ENCODE results near the gene TNFSF15. TPM values are rescaled to one million over a fixed set of nuclear protein-coding genes. Genes with fewer than 3 reads are reported as not detected.

The TNFSF15 gene
- total and polyA plus RNA-seq, 12 donors = 0.37 to 4.3 (median 1.3) TPM

- H3K36me3 ChIP-seq (replicated peaks in 1 of 2) = no peaks in the 10 kb centered on the region
- DNase-seq = no peak
- intact Hi-C loops (cut with DNase I) = no loop called here
- no peaks in the 10 kb centered on the region for H3K9me3 ChIP-seq (replicated peaks in 1 of 3)
- 76 to 83% (median 79%) methylated on average over 5 of the region's 5 CpGs for WGBS, 4 donors
- H3K4me1 ChIP-seq (replicated peaks in 1 of 2) = no peaks in the 10 kb centered on the region
- no peak overlapping the region for H3K27ac ChIP-seq
- H3K27me3 ChIP-seq = no peaks in the 10 kb centered on the region
- TF ChIP-seq, protein P1, sequence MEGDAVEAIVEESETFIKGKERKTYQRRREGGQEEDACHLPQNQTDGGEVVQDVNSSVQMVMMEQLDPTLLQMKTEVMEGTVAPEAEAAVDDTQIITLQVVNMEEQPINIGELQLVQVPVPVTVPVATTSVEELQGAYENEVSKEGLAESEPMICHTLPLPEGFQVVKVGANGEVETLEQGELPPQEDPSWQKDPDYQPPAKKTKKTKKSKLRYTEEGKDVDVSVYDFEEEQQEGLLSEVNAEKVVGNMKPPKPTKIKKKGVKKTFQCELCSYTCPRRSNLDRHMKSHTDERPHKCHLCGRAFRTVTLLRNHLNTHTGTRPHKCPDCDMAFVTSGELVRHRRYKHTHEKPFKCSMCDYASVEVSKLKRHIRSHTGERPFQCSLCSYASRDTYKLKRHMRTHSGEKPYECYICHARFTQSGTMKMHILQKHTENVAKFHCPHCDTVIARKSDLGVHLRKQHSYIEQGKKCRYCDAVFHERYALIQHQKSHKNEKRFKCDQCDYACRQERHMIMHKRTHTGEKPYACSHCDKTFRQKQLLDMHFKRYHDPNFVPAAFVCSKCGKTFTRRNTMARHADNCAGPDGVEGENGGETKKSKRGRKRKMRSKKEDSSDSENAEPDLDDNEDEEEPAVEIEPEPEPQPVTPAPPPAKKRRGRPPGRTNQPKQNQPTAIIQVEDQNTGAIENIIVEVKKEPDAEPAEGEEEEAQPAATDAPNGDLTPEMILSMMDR (IDR thresholded peaks at IDR 0.05) = no peak
- no peak overlapping the region for H3K4me3 ChIP-seq
Observed at GRCh38 chr9:114785866-114786650, 19.8 kb downstream of the TNFSF15 start.

GRCh38 chr9:114784721-114785279, 21.0 kb downstream of the TNFSF15 start:
- no peak for DNase-seq
- Histone ChIP-seq H3K9me3 (replicated peaks in 1 of 3) (no peaks in the 10 kb centered on the region), H3K4me1 (replicated peaks in 1 of 2) (peaks cover 0 to 5% of the 10 kb centered on the region in 2 donors), H3K27ac (no peak overlapping the region), H3K27me3 (no peaks in the 10 kb centered on the region), H3K36me3 (replicated peaks in 1 of 2) (no peaks in the 10 kb centered on the region), H3K4me3 (no peak overlapping the region)
- intact Hi-C loops (cut with DNase I) = no loop called here
- 79 to 86% (median 83%) methylated on average over 6 of the region's 6 CpGs for WGBS, 4 donors
- TF ChIP-seq, protein P1 (IDR thresholded peaks at IDR 0.05) = no peak
- TF ChIP-seq POLR2A (IDR thresholded peaks at IDR 0.05) = no peak

DNA sequence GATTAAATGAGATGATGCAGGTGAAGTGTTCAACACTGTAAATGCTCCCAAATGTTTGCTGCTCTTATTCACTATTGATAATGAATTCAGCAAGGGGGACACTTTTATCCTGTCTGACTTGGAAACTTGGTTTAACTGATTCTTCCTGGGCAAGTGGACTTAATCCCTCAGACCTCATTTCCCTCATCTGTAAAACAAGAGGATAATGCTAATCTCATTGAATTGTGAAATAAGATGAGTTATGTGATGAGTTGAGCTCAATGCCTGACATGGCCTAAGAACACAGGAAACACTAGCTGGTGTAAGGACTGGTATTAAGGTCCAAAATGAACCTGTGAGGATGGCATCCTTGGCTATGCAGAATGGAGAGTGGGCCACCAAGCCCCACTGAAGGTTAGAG, 23.3 kb downstream of the TNFSF15 start:
- Histone ChIP-seq H3K36me3 (replicated peaks in 1 of 2) (no peaks in the 10 kb centered on the region), H3K9me3 (replicated peaks in 1 of 3) (no peaks in the 10 kb centered on the region), H3K4me1 (replicated peaks in 1 of 2) (peaks cover 0 to 15% of the 10 kb centered on the region in 2 donors), H3K27ac (no peak overlapping the region), H3K4me3 (no peak overlapping the region), H3K27me3 (no peaks in the 10 kb centered on the region)
- intact Hi-C loops (cut with DNase I) = no loop called here
- DNase-seq = no peak
- no peak for TF ChIP-seq POLR2A (IDR thresholded peaks at IDR 0.05)
- TF ChIP-seq, protein P1 (IDR thresholded peaks at IDR 0.05) = no peak

GRCh38 chr9:114779352-114779845, 26.4 kb downstream of the TNFSF15 start:
- DNase-seq = peak; percentile 79 to 90 (median 88)
- no peaks in the 10 kb centered on the region for H3K27me3 ChIP-seq
- intact Hi-C loops (cut with DNase I) = no loop called here
- no peak for TF ChIP-seq POLR2A (IDR thresholded peaks at IDR 0.05)
- TF ChIP-seq, protein P1 (IDR thresholded peaks at IDR 0.05) = no peak
- peak overlapping the region in 3 of 5 donors; percentile 14 to 82 (median 54) for H3K27ac ChIP-seq
- no peaks in the 10 kb centered on the region for H3K9me3 ChIP-seq (replicated peaks in 1 of 3)
- H3K4me3 ChIP-seq = no peak overlapping the region
- H3K36me3 ChIP-seq (replicated peaks in 1 of 2) = no peaks in the 10 kb centered on the region
- peaks cover 0 to 15% of the 10 kb centered on the region in 2 donors for H3K4me1 ChIP-seq (replicated peaks in 1 of 2)
- 13 to 28% (median 22%) methylated on average over 4 of the region's 4 CpGs for WGBS, 4 donors

All from adrenal gland (tissue), 12 donors.